Islet precursor cell (in vitro differentiated cells): ENCODE data around the gene NR1D1.
A peak's percentile ranks its signal among the peaks of the same experiment; 100 is the strongest.

Source experiments
- DNase-seq: peaks from one replicate; pipeline ENCODE4 v3.0.0-alpha.2; 2018

Gene NR1D1

DNA sequence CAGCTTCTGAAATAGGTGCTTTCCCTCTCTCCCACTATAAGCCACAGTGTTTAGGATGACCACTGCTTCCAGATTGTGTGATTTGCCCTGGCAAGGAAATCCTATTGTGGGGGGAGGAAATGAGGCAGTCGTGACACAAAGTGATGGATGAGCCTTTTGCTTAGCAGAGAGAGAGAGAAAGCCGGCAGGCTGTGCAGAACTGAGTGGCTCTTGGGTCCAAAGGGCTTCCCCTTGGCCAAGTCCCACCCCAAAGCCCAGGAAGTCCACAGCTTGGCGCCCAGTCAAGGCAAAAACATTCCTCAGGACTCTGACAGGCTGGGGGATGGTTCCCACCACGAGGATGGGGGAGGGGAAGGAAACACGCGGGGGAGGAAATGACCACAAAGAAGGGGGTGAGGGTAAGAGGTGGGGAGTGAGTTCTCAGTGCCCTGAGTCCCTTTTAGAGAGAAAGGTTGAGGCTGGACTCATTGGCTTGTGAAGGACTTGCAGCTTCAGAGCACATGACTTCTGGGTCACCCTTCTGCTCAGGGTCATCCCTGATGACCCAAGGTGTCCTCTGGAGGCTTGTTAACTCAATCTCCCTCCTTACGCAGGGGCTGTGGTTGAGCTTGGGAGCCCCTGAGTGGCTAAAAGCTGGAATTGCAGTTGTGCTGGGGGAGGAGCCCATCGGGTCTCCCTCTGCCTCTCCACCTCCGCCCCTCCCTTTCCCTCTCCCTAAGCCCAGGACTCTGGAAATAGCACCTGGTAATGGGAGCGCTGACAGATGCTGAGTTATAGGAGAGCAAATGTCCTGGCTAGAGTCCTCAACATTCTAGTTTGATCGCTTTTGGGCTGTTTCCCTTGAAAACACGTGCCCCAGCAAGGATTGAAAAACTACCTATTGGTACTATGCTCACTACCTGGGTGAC, 11.1 kb upstream of the NR1D1 start:
- DNase-seq, result peak; percentile 98

DNA sequence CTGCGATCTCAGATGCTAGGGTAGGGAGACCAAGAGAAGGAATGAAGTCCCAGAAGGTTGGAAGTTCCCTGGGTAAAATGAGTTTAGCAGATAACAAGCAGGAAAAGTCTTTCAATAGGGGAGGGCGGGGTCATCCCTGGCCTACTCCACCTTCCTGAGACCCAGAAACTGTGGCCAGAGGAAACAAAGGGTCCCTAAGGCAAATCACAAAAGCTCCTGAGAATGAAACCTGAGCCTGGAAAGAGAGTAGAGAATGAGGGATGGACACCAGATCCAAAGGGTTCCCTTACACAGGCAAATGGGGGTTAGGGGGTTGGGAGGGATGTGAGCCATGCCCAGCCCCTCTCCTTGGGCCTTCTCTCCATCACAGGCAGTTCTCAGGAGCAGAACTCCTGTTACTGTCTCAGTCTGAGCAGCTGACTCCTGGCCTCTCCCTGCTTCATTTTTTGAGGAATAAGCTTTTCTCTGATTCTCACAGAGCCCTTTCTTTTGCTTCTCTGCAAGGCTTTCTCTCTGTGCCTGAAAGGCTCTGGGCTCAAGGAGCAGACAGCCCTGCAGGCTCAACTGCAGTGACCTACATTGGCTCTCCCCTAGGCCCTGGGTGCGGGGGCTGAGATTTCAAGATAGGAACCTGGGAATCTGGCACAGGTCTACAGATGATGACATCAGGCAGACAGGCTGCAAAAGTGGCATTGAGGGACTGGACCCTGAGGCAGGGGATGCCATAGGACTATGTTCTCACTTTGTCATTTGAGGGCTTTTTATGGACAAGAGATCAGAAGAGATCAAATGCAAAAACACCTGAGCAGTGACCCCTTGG, 9.8 kb upstream of the NR1D1 start:
- no peak for DNase-seq

DNA sequence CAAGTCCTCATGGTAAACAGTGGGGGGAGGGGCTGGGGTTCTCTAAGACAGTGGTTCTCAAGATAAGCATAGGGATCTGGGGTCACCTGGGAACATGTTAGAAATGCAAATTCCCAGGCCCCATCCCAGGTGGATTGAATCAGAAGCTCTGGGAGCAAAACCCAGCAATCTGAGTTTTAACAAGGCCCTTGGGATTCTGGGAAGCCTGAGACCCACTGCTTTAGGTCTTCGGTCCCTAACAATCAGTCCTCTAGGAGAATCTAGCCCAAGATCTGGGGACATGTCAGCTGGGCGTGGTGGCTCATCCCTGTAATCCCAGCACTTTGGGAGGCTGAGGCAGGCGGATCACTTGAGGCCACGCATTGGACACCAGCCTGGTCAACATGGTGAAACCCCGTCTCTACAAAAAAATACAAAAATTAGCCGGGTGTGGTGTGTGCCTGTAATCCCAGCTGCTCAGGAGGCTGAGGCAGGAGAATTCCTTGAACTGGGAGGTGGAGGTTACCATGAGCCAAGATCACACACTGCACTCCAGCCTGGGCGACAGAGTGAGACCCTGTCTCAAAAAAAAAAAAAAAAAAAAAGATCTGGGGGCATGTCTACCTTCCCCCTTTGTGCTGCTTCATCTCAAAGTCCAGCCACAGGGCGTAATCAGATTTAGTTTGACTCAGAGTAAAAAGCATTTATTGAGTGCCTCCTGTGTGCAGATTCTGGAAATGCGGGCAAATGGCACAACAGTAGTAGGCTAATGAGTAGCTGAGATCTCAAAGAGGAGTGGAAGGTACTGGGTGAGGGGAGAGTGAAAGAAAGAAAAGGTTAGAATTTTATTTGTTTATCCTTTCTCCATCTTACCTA, 8.8 kb upstream of the NR1D1 start:
- DNase-seq, result no peak

DNA sequence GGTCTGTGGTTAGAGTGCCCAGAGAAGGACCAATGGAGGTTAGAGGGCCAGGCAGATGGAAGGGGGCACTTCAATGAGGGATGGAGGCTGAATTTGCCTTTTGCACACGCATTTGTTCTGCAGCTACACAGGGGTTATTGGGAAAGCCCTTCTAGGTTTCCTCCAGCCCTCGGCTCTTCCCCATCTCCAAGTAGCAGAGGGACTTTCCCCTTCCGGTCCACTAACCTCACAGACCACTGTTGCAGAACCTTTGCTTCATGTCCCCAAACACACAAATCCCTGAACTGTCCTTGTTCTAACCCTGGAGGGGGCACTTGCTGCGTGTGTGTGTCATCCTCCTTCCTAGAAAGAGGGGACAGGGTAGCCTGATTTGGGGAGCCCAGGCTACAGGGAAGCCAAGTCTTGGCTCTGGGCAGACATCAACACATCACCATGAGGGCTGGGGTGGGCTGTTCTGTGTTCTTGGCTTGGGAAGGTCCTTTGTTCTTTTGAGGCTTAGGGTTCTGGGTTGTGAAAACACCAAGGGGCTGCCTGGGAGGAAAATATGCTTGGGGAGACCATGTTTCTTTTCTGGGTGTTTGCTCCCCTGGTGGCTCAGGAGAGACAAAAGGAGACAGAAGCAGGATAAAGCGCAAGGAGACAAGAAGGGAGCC, 7.3 kb upstream of the NR1D1 start:
- DNase-seq, result no peak

DNA sequence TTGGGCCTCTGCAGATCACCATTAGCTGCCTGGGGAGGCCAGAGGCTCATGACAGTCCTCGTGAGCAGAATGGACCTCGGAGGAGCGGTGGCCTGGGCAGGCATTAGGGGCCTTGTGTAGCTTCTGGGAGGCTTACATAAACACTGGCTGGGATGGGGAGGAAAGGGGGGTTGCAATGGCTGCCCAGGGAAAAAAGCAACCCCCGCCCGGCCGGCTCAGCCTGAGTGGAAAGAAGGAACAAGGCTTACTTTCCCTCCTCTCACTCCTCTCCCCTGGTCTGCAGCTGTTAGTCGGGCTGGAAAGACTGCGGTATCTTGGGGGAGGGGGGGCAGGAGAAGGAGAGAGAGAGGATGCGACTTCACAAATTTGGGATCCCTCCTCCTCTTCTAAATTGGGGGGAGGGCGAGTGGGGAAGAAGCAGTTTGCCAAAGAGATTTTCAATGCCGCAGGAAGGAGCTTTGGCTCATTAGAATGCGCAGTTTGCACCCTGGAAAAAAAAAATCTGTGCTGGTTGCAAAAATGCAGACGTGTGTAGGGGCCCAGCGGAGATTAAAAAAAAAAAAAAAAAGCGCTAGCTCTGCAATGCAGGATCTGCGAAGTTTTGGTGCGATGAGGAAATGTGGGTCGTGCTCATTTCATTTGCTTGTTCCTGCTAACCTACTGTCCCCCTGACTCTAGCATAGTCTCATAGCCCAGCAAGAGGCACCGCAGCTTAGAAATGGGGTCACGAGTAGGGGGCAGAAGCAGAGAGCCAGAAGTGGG, 6.6 kb upstream of the NR1D1 start:
- DNase-seq, result no peak

DNA sequence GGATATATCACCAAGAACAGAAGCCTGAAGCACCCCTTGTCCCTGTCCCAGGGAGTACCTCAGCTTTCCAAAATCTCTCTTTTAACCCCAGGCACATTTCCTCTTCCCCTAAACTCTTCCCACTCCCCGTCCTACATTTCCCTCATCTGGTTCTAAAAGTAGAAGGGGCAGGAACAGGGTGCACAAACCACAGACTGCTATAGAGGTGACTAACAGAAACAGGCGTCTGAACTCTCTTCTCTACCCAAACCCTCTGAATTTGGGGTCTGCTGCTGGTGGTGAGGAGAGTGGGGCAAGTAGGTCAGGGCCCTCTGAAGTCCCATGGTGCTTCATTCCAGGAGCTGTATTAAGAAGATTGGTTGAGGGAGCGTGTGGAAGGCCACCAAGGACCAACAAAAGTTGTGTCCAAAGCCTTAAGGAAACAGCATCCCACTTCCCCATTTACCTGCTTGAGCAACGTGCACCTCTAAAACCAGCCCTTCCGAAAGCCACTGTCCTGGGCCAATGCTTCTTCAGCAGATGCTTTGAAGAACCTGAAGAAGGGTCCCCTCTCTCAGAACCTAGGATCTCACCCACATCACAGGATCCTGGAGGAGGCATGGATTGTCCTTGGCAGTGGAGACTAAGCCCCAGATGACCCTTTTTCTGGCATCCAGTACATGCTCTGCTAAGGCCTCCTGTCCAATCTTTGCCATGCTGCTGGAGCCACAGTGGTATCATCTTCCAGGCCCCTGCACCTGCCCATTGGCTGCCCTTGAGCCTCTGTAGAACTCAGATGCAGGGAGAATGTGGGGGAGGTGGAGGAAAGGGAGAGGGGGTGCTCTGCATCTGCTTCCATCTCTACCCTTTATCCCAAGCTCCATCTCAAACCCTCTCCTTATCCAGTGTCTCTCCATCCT, 5.7 kb upstream of the NR1D1 start:
- DNase-seq, result no peak

DNA sequence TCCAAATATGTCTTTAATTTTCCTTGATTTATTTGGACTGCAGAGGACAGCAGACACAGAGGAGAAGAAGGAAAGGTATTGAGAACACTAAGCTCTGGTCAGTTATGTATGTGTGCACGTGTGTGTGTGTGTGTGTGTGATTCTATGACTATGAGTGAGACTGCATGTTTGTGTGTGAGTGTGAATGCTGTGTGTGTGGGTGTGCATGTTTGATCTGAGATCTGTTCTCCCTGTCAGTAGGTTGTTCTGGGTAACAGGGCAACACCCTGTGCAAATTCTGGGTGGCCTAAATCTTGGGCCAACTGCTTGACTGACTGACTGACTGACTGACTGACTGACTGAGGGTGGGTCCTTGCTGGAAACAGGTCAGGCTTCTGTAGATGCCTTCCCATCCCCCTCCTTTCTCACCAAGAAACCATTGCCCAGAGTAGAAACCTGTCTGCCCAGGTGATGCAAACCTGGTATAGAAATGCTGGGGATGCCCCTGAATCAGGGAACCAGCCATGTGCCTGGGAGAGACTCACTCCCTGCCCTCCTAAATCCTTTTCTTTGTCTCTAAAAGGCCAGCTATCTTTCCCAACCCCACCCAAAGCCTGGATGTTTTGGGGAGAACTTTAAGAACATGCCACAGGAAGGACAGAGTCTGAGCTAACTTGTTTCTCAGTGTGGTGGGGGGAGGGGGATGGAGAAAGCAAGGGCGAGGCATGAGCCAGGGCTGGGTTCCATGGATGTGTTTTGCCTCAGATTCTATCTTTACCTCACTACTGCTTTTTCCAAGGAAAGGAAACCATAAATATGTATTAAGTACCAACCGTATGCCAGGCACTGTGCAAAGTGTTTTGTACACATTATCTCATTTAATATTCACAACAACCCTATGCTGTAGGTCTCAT, 4.5 kb upstream of the NR1D1 start:
- no peak for DNase-seq

DNA sequence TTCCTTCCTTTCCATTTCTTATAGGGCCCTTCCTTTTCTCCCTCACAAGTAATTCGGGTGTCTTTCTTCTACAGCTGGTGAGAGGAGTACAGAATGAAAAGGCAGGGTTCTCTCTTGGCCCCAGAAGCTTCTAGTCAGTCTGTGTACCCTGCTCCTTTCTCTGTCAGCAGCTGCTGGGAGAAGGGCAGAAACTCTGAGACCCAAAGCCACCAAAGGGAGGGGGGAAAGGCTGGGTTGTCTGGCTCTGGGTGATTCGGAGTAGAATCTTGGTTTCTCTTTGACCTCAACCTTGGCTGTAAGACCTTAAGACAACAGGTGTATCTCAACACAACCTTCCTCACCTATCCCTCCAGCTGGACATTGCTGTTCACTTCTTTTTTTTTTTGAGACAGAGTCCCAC, 3.3 kb upstream of the NR1D1 start:
- no peak for DNase-seq

DNA sequence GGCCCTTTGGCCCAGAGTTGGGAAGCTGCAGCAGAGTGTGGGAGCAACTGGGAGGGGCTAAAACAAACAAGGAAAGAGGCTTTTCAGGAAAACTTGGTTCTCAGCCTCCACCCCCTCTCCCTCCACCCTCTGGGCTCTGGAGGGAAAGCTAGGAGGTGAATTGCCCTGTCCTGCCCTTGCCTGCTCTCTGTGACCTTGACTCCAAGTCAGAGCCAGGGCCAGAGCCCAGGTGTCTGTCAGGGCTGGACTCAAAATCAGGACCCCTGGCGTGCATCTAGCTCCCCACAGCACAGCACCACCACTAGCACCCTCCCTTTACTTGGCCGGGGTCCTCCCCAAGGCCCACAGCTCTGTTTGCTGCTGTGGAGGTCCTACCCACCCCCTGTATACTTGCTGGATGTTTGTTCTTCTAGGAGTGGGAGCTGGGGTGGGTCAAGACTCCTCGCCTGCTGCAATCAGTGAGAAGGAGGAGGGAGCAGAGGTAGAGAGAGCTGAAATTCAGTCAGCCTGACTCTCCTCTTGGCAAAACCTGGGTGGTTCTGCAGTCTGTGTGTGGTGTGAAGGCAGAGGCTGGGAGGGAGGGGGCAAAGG, 2.8 kb upstream of the NR1D1 start:
- peak; percentile 66 for DNase-seq

DNA sequence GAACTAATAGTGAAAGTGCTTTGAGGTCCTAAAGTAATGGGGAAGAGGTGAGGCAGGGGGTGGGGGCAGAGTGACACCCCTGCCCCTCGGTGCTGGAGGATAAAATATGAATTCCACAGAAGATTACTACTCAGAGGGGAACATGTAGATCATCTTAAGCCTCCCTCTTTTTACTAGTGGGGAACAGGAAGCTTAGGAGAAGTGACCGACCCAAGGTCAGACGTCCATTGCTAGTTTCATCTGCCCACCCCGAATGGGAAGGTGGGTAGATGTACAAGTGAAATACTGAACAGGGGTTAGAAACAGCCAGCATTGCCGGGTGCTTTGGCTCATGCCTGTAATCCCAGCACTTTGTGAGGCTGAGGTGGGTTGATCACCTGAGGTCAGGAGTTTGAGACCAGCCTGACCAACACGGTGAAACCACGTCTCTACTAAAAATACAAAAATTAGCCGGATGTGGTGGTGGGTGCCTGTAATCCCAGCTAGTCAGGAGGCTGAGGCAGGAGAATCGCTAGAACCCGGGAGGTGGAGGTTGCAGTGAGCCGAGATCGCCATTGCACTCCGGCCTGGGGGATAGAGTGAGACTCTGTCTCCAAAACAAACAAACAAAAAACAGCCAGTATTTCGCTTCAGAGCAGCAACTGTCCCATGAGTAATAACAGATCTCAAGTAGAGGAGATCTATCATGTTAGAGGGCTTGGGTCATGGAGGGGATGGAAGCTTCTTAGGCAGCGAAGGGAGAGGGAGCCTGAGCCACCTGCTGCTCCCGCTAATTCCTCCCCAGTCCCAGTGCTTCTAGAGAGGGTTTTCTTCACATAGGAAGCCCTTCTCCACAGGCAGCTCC, 1.2 kb upstream of the NR1D1 start:
- no peak for DNase-seq

DNA sequence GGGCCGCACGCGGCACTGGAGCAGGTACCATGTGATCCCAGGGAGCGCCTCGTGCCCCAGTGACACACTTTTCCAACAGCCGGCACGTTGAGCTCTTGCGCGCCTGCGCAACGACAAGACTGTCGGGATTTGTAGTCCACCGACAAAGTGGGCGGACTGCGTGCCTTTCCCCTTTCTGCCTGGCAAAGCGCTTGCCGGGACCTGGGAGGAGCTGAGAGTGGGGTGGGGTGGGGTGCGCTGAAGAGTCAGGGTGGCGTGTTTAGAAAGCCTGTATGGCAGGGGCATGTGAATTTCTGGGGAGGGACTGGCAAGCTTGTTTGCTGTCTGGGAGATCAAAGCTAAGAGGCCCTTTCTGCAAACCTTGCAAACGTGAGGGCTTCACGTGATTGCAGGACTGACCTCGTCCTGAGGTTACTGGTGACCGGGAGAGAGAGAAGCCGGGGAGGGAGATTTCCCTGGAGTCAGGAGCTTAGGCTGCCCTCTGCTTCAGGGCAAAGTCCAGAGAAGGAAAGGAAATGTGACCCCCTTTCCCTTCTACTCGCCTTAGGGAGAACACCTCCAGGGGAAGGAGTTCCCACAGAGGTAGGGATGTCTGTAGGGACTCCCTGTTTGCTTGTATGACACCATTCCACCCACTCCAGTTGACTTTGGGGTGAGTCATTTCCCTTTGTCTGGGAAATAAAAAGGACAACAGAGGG, 429 bp upstream of the NR1D1 start:
- peak; percentile 100 for DNase-seq

DNA sequence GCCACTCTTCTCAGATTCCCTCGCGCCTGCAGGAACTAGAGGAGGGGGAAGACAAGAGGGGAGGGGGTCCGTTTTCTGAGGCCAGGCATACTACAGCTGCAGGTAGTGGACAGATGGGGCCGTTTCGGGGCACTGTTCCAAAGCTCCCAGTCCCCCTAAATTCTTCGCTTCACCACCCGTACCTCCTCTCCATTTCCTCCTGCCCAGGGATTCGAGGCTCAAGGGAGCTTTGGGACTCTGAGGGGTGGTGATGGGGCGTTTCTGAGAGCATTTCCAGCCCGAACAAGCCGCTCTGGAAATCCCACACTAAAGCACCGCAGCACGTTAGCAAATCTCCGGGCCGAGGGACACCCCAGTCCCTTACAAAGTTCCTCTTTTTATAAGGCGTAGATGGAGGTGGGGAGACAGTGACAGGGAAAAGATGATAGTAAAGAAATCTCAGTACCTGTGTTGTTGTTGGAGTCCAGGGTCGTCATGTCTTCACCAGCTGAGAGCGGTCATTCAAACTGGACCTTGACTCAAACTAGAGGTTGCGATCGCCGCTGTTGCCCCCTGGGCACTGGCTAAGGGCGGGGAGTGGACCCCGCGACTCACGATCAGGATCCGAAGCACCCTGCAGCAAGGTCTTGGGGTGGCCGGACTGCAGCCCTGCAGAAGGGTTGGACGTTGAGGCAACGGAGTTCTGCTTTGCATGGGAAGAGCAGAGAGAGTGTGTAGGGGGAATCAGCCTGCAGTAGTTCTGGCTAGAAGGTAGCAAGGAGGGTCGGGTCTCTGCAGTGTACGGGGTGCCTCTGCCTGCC, 570 bp downstream of the NR1D1 start:
- no peak for DNase-seq

DNA sequence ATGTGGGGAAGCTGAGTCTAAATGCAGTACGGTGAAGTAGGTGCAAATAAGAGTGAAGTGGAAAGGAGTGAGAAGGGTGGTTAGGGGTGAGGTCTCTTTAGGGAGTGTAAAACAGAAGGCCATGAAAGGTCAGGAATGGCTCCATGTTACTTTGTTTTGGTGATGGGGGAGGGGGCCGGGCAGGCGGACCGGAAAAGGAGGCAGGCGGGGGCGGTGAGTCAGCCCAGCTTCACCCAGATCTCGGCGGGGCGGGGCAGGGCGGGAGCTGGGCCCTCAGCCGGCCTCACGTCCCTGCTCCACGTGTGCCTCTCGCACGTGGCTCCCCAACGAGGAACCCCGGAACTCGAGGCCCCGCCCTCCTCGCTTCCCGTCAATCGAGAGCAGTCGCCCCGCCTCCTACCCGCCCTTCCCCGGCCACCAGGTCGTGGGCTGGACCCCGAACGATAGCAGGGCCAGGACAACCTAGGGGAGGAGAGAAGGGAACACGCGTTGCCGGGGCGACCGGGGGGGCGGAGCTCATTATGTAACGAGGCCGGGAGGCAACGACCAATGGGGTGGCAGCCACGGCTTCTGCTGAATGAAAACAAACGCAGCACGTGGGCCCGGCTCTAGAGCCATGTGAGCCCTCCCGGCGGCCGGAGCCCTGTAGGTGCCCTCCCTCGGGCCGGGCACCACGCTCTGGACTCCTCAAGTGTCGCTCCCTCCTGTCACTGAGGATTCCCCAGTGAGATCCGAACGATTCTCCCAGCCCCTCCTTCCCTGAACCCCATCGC, 1.4 kb downstream of the NR1D1 start:
- peak; percentile 95 for DNase-seq

DNA sequence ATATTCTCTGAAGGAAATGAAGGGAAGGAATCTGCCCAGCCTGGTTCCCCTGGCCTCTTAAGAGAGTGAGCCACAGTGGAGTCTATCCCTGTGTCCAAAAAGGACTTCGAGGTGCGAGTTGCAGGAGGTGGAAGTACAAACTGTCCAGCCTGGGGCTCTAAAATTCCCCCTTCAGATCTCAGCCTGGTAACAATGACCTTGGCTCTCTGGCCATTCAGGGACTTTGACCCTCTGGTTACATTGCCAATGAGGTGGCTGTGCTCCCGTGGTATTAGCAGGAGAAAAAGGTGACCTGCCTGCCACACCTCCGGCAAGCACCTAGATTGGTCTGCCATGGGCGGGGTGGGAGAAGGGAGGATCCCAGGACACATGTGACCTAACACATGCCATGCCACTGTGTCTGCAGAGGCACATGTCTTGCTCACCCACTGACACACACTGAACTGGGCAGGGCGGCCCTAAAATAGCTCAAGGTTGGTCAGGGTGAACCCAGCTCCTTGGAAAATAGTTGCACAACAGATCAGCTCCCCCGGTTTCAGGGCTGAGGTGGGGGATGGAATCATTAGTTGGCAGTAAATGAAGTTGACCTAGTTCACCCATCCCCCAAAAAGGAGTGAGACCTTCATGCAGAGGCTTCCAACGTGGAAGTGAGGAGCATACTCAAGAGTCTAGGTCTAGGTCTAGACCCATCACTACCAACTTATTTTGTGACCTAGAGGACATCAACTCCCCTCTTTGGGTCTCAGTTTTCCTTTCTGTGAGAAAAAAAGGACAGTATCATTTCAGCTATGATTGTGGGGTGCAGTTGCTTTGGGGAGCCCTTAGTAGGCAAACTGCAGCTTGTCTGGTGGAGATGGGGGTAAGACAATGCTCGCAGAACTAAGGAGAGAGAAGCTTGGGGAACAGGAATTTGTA, 2.2 kb downstream of the NR1D1 start:
- DNase-seq, result no peak

DNA sequence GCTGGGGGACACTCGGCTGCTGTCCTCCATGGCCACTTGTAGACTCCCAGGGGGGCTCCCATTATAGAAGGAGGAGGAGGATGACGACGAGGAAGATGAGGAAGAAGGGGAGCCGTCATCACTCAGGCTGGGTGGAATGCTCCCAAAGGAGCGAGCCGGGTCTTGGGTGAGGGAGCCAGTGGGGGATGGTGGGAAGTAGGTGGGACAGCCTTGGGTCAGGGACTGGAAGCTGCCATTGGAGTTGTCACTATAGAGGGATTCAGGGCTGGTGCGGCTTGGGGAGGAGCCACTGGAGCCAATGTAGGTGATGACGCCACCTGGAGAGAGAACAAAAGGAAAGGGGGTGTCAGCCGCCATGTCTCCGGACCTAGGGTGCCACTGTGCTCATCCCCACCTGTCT, 3.3 kb downstream of the NR1D1 start:
- no peak for DNase-seq
